ENCODE results near the gene ZRANB2. TPM values are rescaled to one million over a fixed set of nuclear protein-coding genes. Genes with fewer than 3 reads are reported as not detected.

ZRANB2 gene
- total and polyA plus RNA-seq, 2 of the 4 experiments (the other 2 are of a cell fraction): 23.7 to 67.2 TPM

- no TSS peak for BruUV-seq (replicated peaks)
- Histone ChIP-seq H3K56ac (ENCODE audit: extremely low read depth, insufficient read depth, low read length) (no peak overlapping the region), H3K23ac (ENCODE audit: low read depth, low read length) (no peak overlapping the region), H2BK20ac (ENCODE audit: low read depth, low read length) (no peak overlapping the region), H3K18ac (ENCODE audit: low read depth, low read length) (no peak overlapping the region), H3K27ac (ENCODE audit: insufficient read depth, low read length) (no peak overlapping the region), H2BK15ac (ENCODE audit: low read depth, low read length) (no peak overlapping the region), H4K5ac (ENCODE audit: low read depth, low read length) (no peak overlapping the region), H3K9me3 (ENCODE audit: control insufficient read depth, insufficient read depth, low read length) (no peaks in the 10 kb centered on the region), H2AK5ac (ENCODE audit: low read depth, low read length) (no peak overlapping the region), H3K27me3 (ENCODE audit: control insufficient read depth, insufficient read depth, low read length) (no peaks in the 10 kb centered on the region), H3K4me2 (ENCODE audit: low read depth, low read length) (no peak overlapping the region), H3K79me1 (ENCODE audit: low read depth in 1 of 2, low read length in 2 of 2) (no peaks in the 10 kb centered on the region), H4K91ac (ENCODE audit: insufficient read depth, low read depth, low read length) (no peak overlapping the region), H3K9ac (ENCODE audit: low read depth, low read length) (no peak overlapping the region), H3K4me3 (ENCODE audit: insufficient read depth, low read depth, low read length) (no peak overlapping the region), H4K20me1 (ENCODE audit: insufficient read depth, low read length) (no peaks in the 10 kb centered on the region), H3K14ac (replicated peaks; ENCODE audit: low read depth, low read length) (no peak overlapping the region), H3K9me1 (ENCODE audit: insufficient read depth, low read length) (no peaks in the 10 kb centered on the region), H2AFZ (replicated peaks; ENCODE audit: low read length, poor library complexity) (no peak overlapping the region), H3K4me1 (ENCODE audit: control insufficient read depth, insufficient read depth, low read length) (no peaks in the 10 kb centered on the region), H2AK9ac (replicated peaks; ENCODE audit: low read depth, low read length, poor library complexity) (no peak overlapping the region), H2BK5ac (ENCODE audit: low read depth, low read length, poor library complexity, severe bottlenecking) (no peak overlapping the region), H2BK120ac (ENCODE audit: low read depth, low read length) (no peak overlapping the region), H3K36me3 (ENCODE audit: control insufficient read depth, insufficient read depth, low read length) (no peaks in the 10 kb centered on the region), H4K8ac (ENCODE audit: low read depth in 2 of 2, low read length in 2 of 2) (no peak overlapping the region), H3K4ac (ENCODE audit: low read depth, low read length) (no peak overlapping the region)
- intact Hi-C loops (cut with micrococcal nuclease): no loop called here
- DNase-seq: no peak
- ChIA-PET CTCF (no interaction called here), POLR2A (ENCODE audit: unreplicated experiment) (no interaction called here)
- TF ChIP-seq FOS (IDR thresholded peaks at IDR 0.05; ENCODE audit: low read depth, low read length) (no peak), RCOR1 (IDR thresholded peaks at IDR 0.05; ENCODE audit: insufficient replicate concordance, low read length) (no peak), NFE2L2 (IDR thresholded peaks at IDR 0.05; ENCODE audit: low read depth, low read length) (no peak), USF2 (IDR thresholded peaks at IDR 0.05; ENCODE audit: low read depth, low read length) (no peak), MXI1 (IDR thresholded peaks at IDR 0.05; ENCODE audit: borderline replicate concordance, low read depth, low read length) (no peak), RAD21 (IDR thresholded peaks at IDR 0.05; ENCODE audit: low read length) (no peak), POLR2A (IDR thresholded peaks at IDR 0.05; ENCODE audit: low read depth, low read length) (no peak), ELK1 (IDR thresholded peaks at IDR 0.05; ENCODE audit: borderline replicate concordance, low read depth, low read length) (no peak), BHLHE40 (IDR thresholded peaks at IDR 0.05; ENCODE audit: low read depth, low read length) (no peak), CHD1 (IDR thresholded peaks at IDR 0.05; ENCODE audit: low read depth, low read length) (no peak), MAZ (IDR thresholded peaks at IDR 0.05; ENCODE audit: borderline replicate concordance, low read depth, low read length) (no peak), CEBPB (IDR thresholded peaks at IDR 0.05; ENCODE audit: low read depth, low read length) (no peak), MAFK (IDR thresholded peaks at IDR 0.05; ENCODE audit: low read depth, low read length) (no peak), SMC3 (IDR thresholded peaks at IDR 0.05; ENCODE audit: low read depth, low read length) (no peak), RFX5 (IDR thresholded peaks at IDR 0.05; ENCODE audit: low read depth, low read length) (no peak), CTCF (conservative IDR thresholded peaks at IDR 0.05; ENCODE audit: low read depth, low read length) (no peak)
- ATAC-seq (ENCODE audit: low read depth): no peak
- no CpG with 5 or more reads among the region's 1 CpG for WGBS, 2 experiments (ENCODE audit: extremely low coverage in 2 of 2, insufficient read length in 1 of 2)
- dilution Hi-C loops (cut with HindIII; ENCODE audit: low sequenced_read_pairs, unreplicated experiment): no loop called here
- in situ Hi-C loops (cut with MboI; ENCODE audit: low sequenced_read_pairs): no loop called here
These were observed 50.8 kb downstream of the ZRANB2 start for GRCh38 chr1:71030026-71030425.
